ENCODE data around the gene SP6. TPM values are rescaled to one million over a fixed set of nuclear protein-coding genes. Genes with fewer than 3 reads are reported as not detected.

Gene SP6
- total RNA-seq, 1 experiment from 2014 or later, result 10.8 TPM

DNA sequence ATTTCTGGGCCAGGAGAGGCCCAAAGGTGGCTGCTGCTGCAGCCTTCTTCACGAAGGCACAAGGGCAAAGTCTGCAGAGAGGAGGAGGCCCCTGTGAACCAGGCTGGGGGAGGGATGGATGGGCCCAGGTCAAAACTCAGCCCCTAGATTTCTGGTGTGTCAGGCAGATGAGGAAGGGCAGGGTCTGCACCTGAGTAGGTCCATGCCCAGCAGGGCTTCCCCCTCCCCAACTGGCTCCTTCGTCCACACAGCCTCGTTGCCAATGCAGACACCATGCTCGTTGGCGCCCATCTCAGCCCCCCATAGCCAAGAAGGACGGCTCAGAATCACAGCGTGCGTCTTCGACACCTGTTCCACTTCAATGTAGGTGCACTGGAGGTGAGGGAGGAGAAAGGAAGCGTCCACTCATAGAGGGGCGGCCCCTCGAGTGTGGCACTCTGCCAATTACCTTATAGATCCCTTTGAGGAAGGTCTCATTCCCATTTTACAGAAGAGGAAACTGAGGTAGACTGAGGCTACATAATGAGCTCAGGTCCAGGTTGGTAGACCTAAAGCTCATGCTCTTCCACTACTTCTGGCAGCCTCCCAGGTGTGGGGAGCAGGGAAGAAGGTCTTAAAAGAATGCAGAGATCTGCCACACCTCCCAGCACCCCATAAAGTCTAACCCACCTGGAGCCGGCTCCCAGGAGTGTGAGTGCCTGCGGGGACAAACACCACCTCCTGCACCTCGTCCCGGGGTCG is 10.8 kb downstream of the SP6 start:
- Histone ChIP-seq H2AFZ (ENCODE audit: low read depth, low read length, poor library complexity, severe bottlenecking) (peak overlapping the region; percentile 92), H3K27me3 (ENCODE audit: insufficient read depth, low read length) (no peaks in the 10 kb centered on the region), H3K4me3 (replicated peaks in 1 of 2; ENCODE audit: low read depth in 1 of 2, low read length in 2 of 2) (peak overlapping the region; percentile 94 to 98), H3K4me2 (ENCODE audit: low read length) (peak overlapping the region; percentile 97), H3K9me2 (ENCODE audit: insufficient read depth) (no peaks in the 10 kb centered on the region), H3K4me1 (ENCODE audit: control insufficient read depth in 1 of 2, insufficient read depth in 2 of 2, low read length in 2 of 2) (peaks cover 25 to 45% of the 10 kb centered on the region in 2 experiments), H3K27ac (ENCODE audit: low read depth, low read length) (peak overlapping the region; percentile 69), H3K9ac (ENCODE audit: low read length) (peak overlapping the region; percentile 82), H4K20me1 (ENCODE audit: insufficient read depth) (no peaks in the 10 kb centered on the region), H3K36me3 (ENCODE audit: control insufficient read depth in 1 of 2, insufficient read depth in 2 of 2, low read length in 2 of 2) (peaks cover 0 to 12% of the 10 kb centered on the region in 2 experiments; a peak in 1 of 4 replicates), H3K79me2 (ENCODE audit: insufficient read depth, low read length) (peaks cover 6% of the 10 kb centered on the region; the same call in 1 of the 2 replicates), H3K9me3 (ENCODE audit: control insufficient read depth in 1 of 2, insufficient read depth in 1 of 2, low read depth in 1 of 2, low read length in 2 of 2) (no peaks in the 10 kb centered on the region)
- ChIA-PET POLR2A (interaction anchor here (1.2 to 3.5 kb wide), 7 partner anchors 9 to 55 kb away, joined by 3 to 24 read pairs (median 6); partner anchors contain the start of genes LRRC46, MRPL10, SP2 and SP6), CTCF (interaction anchor here (0.7 to 12.6 kb wide), 13 partner anchors 9 to 186 kb away, joined by 3 to 393 read pairs (median 6); partner anchors contain the start of genes CDK5RAP3, LRRC46, MRPL10 and OSBPL7), RAD21 (ENCODE audit: low non-redundant PET in 1 of 2, low total read pairs in 2 of 2, uncharacterized antibody in 2 of 2, unreplicated experiment in 2 of 2) (interaction anchor here (0.6 to 4.5 kb wide), 8 partner anchors 9 to 178 kb away, joined by 3 to 43 read pairs (median 4); partner anchors contain the start of genes LRRC46 (in 1 of the 2), MRPL10 (in 1 of the 2) and SP2 (in 1 of the 2))
- DNase-seq (ENCODE audit: low read depth, low spot score) (no peak), ATAC-seq (no peak)
- BruUV-seq (replicated peaks), result no TSS peak
- TF ChIP-seq SRF (IDR thresholded peaks at IDR 0.05; ENCODE audit: low read depth) (no peak), RAD21 (IDR thresholded peaks at IDR 0.05; ENCODE audit: low read depth) (no peak), CEBPB (IDR thresholded peaks at IDR 0.05; ENCODE audit: low read depth) (no peak), YY1 (IDR thresholded peaks at IDR 0.05; ENCODE audit: extremely low read depth, insufficient replicate concordance, low read depth, low read length) (no peak), TCF7L2 (IDR thresholded peaks at IDR 0.05; ENCODE audit: borderline replicate concordance, extremely low read depth, insufficient read depth, insufficient read length) (no peak), CBX3 (IDR thresholded peaks at IDR 0.05; ENCODE audit: low read depth) (no peak), EGR1 (IDR thresholded peaks at IDR 0.05; ENCODE audit: low read depth) (no peak), JUND (IDR thresholded peaks at IDR 0.05) (no peak), SIN3A (IDR thresholded peaks at IDR 0.05; ENCODE audit: low read depth) (no peak), ZFX (IDR thresholded peaks at IDR 0.05) (no peak), POLR2A (IDR thresholded peaks at IDR 0.05; ENCODE audit: borderline replicate concordance, extremely low read depth, insufficient read depth, insufficient read length) (no peak), FOSL1 (IDR thresholded peaks at IDR 0.05; ENCODE audit: low read depth) (no peak), POLR2AphosphoS5 (IDR thresholded peaks at IDR 0.05; ENCODE audit: low read depth, low read length) (no peak), SP1 (IDR thresholded peaks at IDR 0.05; ENCODE audit: low read depth) (no peak), ELF1 (IDR thresholded peaks at IDR 0.05; ENCODE audit: borderline replicate concordance, low read depth) (no peak), EZH2 (IDR thresholded peaks at IDR 0.05) (no peak), ZNF274 (IDR thresholded peaks at IDR 0.05; ENCODE audit: low read depth, low read length) (no peak)
- TF ChIP-seq, protein P1, sequence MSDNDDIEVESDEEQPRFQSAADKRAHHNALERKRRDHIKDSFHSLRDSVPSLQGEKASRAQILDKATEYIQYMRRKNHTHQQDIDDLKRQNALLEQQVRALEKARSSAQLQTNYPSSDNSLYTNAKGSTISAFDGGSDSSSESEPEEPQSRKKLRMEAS (IDR thresholded peaks at IDR 0.05), result no peak
- TF ChIP-seq, protein P2, sequence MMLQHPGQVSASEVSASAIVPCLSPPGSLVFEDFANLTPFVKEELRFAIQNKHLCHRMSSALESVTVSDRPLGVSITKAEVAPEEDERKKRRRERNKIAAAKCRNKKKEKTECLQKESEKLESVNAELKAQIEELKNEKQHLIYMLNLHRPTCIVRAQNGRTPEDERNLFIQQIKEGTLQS (IDR thresholded peaks at IDR 0.05), result no peak
- TF ChIP-seq, protein P3, sequence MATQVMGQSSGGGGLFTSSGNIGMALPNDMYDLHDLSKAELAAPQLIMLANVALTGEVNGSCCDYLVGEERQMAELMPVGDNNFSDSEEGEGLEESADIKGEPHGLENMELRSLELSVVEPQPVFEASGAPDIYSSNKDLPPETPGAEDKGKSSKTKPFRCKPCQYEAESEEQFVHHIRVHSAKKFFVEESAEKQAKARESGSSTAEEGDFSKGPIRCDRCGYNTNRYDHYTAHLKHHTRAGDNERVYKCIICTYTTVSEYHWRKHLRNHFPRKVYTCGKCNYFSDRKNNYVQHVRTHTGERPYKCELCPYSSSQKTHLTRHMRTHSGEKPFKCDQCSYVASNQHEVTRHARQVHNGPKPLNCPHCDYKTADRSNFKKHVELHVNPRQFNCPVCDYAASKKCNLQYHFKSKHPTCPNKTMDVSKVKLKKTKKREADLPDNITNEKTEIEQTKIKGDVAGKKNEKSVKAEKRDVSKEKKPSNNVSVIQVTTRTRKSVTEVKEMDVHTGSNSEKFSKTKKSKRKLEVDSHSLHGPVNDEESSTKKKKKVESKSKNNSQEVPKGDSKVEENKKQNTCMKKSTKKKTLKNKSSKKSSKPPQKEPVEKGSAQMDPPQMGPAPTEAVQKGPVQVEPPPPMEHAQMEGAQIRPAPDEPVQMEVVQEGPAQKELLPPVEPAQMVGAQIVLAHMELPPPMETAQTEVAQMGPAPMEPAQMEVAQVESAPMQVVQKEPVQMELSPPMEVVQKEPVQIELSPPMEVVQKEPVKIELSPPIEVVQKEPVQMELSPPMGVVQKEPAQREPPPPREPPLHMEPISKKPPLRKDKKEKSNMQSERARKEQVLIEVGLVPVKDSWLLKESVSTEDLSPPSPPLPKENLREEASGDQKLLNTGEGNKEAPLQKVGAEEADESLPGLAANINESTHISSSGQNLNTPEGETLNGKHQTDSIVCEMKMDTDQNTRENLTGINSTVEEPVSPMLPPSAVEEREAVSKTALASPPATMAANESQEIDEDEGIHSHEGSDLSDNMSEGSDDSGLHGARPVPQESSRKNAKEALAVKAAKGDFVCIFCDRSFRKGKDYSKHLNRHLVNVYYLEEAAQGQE (IDR thresholded peaks at IDR 0.05; ENCODE audit: low read depth), result no peak
- intact Hi-C loops (cut with micrococcal nuclease), result loop anchor here (1.0 to 5.0 kb wide), 2 partner anchors 64 to 292 kb away; no protein-coding TSS in a partner anchor

All from HCT116 (cell line).